GM18517 (cell line): ENCODE measurements around the gene SYNE2.
"Not testable (repeated sequence)": the region's sequence is repeated elsewhere in the genome, so short reads cannot be mapped to it uniquely, and the experiment has no call there.

Source experiments
- ATAC-seq: cut with Tn5 transposase; IDR thresholded peaks from one replicate; pipeline ENCODE4 v1.9.1; 2021; ENCODE audit warnings: mild to moderate bottlenecking, moderate library complexity; ENCODE audit not compliant: unreplicated experiment

Gene SYNE2

DNA sequence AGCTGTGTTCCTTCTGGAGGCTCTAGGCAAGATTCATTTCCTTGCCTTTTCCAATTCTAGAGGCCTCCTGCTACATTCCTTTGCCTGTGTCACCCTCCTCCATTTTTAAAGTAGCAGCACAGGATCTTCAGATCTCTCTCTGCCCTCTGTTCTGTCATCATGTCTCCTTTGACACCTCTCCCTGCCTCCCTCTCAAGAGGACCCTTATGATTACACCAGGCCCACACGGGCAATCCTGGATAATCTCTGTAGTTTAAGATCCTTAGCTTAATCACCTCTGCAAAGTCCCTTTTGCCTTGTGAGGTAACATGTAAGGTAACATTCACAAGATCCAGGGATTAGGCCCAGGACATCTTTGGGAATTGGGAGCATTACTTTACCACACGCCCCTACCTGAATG lies 155.2 kb downstream of the SYNE2 start:
- ATAC-seq = no peak

GRCh38 chr14:64012003-64012402 lies 159.2 kb downstream of the SYNE2 start:
- ATAC-seq = no peak

- no peak for ATAC-seq
These were observed 159.9 kb downstream of the SYNE2 start for GRCh38 chr14:64012720-64013119.

DNA sequence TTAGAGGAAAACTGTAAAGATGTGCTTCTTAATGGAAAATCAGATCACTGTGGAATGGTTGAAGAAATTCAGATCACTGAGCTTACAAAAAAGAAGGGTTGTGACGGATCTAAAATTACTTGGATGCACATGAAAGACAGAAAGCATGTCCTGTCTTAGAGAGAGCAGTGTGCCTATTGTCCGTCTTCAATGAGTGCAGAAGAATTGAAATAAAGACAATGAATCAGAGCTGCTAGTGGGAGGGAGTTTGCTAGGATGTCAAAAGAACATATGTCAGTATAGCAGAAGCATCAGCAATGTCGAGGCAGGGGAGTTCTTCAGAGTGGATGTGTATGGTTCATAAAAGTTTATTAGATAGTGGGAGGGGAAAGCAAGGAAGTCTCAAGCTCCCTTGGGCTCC lies 172.7 kb downstream of the SYNE2 start:
- no peak for ATAC-seq

DNA sequence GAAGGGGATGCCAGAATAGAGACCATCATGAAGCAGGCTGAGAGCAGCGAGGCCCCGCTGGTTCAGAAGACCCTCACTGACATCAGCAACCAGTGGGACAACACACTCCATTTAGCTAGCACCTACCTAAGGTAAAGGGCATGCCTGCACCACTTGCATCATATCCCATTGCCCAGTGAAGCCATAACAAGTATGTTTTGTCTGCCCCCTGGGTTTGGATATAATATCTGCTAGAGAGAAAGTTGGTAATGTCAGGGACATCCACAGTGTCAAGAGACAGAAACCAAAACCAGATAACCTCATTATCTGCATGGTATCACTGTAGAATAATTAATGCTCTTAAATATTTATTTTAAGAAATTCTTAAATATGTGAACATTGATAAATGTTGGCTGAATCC lies 173.8 kb downstream of the SYNE2 start:
- ATAC-seq = no peak

GRCh38 chr14:64035143-64035542 lies 182.3 kb downstream of the SYNE2 start:
- ATAC-seq = no peak

DNA sequence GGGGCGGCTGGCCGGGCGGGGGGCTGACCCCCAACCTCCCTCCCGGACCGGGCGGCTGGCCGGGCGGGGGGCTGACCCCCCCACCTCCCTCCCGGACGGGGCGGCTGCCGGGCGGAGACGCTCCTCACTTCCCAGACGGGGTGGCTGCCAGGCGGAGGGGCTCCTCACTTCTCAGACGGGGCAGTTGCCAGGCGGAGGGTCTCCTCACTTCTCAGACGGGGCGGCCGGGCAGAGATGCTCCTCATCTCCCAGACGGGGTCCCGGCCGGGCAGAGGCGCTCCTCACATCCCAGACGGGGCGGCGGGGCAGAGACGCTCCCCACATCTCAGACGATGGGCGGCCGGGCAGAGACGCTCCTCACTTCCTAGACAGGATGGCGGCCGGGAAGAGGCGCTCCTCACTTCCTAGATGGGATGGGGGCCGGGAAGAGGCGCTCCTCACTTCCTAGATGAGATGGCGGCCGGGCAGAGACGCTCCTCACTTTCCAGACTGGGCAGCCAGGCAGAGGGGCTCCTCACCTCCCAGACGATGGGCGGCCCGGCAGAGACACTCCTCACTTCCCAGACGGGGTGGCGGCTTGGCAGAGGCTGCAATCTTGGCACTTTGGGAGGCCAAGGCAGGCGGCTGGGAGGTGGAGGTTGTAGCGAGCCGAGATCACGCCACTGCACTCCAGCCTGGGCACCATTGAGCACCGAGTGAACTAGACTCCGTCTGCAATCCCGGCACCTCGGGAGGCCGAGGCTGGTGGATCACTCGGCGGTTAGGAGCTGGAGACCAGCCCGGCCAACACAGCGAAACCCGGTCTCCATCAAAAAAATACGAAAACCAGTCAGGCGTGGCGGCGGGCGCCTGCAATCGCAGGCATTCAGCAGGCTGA lies 185.3 kb downstream of the SYNE2 start:
- not testable (repeated sequence) for ATAC-seq

DNA sequence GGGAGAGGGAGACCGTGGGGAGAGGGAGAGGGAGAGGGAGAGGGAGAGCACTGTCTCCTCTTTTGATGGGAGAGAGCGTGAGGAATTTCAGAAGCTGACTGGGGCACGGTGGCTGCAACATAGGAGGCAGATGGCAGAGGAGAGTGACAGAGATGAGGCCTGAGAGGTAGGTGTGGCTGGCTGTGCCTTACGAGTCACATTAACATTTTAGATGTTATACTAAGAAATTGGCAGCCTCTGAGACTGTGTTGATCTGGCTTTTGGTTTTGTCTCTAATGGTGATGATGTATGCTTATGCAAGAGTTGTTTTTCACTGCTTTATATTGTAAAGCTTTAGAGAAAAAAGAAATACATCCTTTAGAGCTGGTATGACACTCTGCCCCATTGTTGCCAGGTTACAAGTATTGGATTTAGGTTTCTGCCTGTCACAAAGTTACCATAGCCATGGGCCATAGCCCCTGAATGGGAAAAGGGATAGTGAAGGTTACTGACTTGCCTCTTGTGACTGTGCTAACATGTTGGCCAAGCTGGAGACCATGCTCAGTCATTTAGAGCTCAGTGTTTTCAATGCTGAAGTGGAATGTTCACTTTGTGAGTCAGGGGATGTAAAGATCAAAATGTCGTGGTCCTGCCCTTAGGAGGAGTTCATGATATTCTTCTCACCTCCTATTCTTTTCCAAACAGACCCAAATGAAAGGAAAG lies 186.2 kb downstream of the SYNE2 start:
- no peak for ATAC-seq

- no peak for ATAC-seq
These were observed 187.2 kb downstream of the SYNE2 start for GRCh38 chr14:64040044-64040443.

DNA sequence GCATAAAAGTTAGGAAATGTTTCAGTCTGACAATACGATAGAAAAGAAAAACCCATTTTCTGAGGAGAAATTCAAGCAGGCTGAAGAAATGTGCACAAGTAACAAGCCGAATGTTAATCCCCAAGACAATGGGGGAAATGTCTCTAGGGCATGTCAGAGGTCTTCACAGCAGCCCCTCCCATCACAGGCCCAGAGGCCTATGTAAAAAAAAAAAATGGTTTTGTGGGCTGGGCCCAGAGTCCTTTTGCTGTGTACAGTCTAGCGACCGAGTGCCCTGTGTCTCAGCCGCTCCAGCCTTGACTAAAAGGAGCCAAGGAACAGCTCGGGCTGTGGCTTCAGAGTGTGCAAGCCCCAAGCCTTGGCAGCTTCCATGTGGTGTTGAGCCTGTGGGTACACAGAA lies 190.5 kb downstream of the SYNE2 start:
- not testable (repeated sequence) for ATAC-seq

DNA sequence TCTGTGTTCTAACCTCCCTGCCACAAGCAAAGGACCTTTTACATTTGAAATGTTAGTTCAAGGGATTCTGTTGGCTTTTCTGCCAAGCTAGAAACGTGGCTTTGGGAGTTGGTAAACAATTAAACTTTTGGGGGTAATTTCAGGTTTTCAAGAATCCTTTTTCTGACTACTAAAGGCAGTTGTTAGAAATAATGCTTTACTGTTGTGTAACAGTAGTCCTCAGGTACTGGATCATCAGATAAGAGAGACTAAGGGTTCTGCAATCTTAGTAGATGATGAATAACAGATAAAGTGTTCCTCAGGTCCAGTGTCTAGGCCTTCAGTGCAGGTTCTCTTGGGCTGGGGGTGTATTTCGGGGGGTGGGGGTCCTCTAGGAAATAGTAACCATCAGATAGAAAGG lies 192.3 kb downstream of the SYNE2 start:
- ATAC-seq = no peak

DNA sequence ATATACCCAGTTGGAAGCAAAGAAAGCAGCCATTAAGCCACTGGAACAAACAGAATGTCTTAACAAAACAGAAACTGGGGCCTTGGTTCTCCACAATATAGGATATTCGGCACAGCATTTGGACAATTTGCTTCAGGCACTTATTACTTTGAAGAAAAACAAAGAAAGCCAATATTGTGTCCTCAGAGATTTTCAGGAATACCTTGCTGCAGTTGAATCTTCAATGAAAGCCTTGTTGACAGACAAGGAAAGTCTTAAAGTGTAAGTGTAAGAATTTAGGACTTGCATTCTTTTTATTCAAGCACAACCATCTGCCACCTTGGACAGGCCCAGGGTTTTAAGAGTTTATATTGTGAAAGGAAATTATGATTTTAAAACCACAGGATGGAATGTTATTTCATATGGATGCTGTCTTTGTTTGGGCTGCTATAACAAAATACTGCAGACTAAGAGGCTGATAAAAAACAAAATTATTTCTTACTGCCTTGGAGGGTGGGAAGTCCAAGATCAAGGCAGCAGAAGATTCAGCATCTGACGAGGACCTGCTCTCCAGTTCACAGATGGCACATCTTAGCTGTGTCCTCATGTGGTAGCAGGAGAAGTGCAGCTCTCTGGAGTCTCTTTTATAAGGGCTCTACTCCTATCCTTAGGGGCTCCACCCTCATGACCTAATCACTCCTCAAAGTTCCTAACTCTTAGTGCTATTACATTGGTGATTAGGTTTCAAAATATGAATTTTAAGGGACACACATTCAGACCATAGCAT lies 197.0 kb downstream of the SYNE2 start:
- no peak for ATAC-seq

DNA sequence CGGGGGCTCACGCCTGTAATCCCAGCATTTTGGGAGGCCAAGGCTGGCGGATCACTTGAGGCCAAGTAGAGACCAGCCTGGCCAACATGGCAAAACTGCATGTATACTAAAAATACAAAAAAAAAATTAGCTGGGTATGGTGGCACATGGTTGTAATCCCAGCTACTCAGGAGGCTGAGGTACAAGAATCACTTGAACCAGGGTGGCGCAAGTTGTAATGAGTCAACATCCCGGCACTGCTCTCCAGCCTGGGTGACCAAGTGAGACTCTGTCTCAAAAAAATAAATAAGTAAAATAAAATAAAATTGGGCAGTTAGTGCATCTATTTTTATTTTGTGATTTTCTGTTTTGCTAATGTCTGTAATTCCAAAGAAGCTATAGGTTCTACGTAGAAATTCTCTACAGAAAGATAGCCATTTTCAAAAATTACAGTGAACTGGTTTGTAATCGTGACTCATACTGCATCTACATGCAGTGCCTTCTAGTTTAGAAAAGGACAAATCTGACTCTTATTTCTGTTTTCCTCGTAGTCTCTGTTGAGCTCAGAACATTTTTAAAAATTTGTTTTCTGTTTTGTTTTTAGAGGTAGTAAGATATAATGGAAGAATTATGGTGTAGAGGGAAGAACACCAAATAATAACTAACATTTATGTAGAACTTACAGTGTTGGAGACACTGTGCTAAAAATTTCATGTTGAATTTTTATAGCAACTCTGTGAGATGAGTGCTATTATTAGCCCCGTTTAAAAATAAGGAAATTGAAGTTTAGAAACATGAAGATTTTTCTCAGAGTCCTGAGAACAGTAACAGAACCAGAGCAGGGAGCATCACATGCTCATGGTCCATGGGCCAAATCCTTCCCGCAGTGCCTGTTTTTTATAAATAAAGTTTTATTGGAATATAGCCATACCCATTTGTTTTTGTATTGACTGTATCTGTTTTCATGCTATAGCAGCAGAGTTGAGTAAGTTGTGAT lies 201.2 kb downstream of the SYNE2 start:
- ATAC-seq = no peak

- ATAC-seq = no peak
These were observed 206.8 kb downstream of the SYNE2 start for GRCh38 chr14:64059454-64060198.

DNA sequence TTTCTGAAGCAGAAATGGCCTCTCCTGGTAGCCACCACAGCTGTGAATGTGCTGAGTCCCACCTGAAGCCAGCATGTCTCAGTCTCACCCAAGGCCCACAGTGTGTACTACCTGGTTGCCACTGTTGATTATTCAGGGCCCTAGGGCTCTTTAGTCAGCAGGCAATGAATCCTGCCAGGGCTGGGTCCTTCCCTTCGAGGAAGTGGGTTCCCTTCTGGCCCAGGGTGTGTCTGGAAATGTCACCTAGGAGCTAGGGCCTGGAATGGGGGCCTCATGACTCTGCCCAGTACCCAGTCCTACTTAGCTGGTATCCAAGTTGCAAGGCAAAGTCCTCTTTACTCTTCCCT lies 207.4 kb downstream of the SYNE2 start:
- no peak for ATAC-seq

GRCh38 chr14:64060648-64061096 lies 207.9 kb downstream of the SYNE2 start:
- no peak for ATAC-seq

DNA sequence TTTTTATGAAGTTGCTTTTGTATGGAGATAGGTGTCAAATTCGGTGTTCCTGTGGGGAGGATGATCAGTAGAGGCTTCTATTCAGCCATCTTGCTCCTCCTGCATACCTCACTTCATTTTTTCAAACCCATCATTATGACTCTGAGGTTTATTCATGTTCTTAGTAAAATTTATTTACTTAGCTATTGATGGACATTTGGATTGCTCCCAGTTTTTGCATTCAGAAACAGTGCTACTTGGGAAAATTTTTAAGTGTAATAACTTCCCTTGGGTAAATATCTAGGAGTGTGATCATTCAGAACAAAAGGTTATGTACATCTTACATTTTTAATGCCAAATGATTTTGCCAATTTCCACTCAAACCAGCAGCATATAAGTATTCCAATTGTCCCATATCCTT lies 208.3 kb downstream of the SYNE2 start:
- ATAC-seq = no peak

GRCh38 chr14:64061706-64062105 lies 208.9 kb downstream of the SYNE2 start:
- ATAC-seq = no peak

DNA sequence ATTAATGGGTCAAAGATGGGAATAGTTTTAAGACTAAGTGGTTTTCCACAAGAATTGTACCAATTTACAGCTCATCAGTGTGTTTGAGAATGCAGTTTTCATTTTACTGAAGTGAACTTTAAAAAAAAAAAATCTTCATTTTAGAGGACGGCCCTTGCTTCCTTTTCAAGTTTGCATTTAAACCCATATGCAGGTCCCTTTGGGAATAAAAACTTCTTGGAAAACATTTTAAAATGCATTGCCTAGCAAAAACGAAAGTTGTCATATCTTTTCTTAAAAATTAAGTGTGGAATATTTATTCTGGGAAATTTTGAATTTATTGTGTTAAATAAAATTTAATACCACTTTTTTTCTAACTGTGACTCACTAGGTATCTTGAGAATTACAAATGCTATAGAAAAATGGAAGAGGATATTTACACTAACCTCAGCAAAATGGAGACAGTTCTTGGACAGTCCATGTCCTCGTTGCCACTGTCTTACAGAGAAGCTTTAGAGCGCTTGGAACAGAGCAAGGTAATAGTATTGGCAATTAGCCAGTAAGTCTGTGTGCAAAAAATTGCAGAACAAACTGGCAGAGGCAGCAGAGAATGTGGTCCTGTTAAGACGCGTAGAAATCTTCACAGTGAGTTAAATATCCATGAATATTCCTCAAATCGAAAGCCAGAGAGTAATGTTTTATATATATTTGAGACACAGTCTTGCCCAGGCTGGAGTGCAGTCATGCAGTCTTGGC lies 209.7 kb downstream of the SYNE2 start:
- ATAC-seq = no peak
